Peyer's patch (tissue), 4 donors: ENCODE results near the gene CACNG1. TPM values are rescaled to one million over a fixed set of nuclear protein-coding genes. Genes with fewer than 3 reads are reported as not detected.

Experiments used
- DNase-seq, 3 donors: peaks; one replicate each; pipeline ENCODE4 v3.0.0-alpha.2; 2017 to 2019
- H3K27ac ChIP-seq, 4 donors: fragments of 200-600 bp; sonication (generic); one replicate each; pipeline ENCODE4 v1.5.1; 2016 to 2019
- H3K27me3 ChIP-seq, 2 donors: fragments of 200-600 bp; sonication (generic); one replicate each; pipeline ENCODE4 v1.5.1; 2019
- H3K36me3 ChIP-seq, 3 donors: fragments of 200-600 bp; sonication (generic); one replicate each; pipeline ENCODE4 v1.5.1; 2016 to 2019
- H3K4me1 ChIP-seq, 4 donors: fragments of 200-600 bp; sonication (generic); one replicate each; pipeline ENCODE4 v1.5.1; 2016 to 2019
- H3K4me3 ChIP-seq, 4 donors: fragments of 200-600 bp; sonication (generic); 1 replicate in 3 of 4; 2 replicates in 1 of 4; pipeline ENCODE4 v1.5.1; 2016 to 2019; ENCODE audit warnings: mild to moderate bottlenecking in 1 of 4
- H3K9me3 ChIP-seq, 4 donors: fragments of 200-600 bp; sonication (generic); one replicate each; pipeline ENCODE4 v1.5.1; 2016 to 2019; ENCODE audit warnings: mild to moderate bottlenecking in 1 of 4
- POLR2A ChIP-seq, 2 donors: fragments of 450-650 bp; IDR thresholded peaks; one replicate each; pipeline ENCODE4 v1.5.1; 2017; ENCODE audit warnings: antibody characterized with exemption in 2 of 2, mild to moderate bottlenecking in 2 of 2, moderate library complexity in 2 of 2
- total RNA-seq, 4 donors: library from RNA; depleted of rRNA; stranded (reverse); fragments of >200 nt; gene quantifications; one replicate each; pipeline ENCODE4 v1.1.0, GENCODE V29; 2016
- TF ChIP-seq, protein P1 (sequence below), 6 experiments: fragments of 450-650 bp in 4 of 6; fragments of 200-600 bp in 2 of 6; sonication (generic) in 1 of 6; IDR thresholded peaks; one replicate each; pipeline ENCODE4 v1.5.1; 2017 to 2019; ENCODE audit warnings: antibody characterized with exemption in 6 of 6, mild to moderate bottlenecking in 3 of 6, moderate library complexity in 1 of 6

The CACNG1 gene
- total RNA-seq, 4 donors from 2014 or later, result not detected

DNA sequence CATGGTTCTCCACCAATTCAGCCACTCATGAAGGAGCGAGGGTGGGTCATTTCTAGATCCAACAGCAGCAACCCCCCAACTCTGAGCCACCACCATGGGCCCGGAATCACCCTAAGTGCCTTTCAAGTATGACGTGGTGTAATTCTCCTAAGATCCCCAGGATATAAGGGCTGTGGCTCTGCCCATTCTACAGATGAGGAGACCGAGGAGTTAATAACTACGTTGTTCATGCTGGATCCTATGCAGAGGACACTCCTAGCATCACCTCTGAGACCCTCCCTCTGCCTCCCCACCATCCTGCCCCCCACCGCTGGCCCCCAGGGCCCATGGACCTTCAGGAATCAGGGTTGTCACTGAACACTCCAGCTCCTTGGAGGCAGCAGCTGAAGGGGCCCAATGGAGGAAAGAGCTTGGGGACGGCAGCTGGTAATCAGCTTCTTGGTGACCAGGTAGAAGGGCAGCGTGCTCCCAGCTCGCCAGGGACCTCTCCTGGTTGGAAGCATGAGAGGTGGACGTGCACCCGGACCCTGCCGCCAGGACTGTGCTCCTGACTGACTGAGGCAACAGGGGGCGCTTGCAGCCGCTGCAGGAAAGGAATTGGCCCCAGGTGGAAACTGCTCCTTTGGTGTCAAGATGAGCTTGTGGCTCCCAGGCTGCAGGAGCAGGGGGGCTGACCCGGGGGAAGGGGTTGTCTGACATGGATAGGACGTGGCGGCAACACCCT is 28.2 kb upstream of the CACNG1 start:
- Histone ChIP-seq H3K27ac (no peak overlapping the region), H3K4me3 (no peak overlapping the region), H3K36me3 (no peaks in the 10 kb centered on the region), H3K4me1 (no peaks in the 10 kb centered on the region), H3K9me3 (no peaks in the 10 kb centered on the region), H3K27me3 (no peaks in the 10 kb centered on the region)
- no peak for DNase-seq
- TF ChIP-seq POLR2A (IDR thresholded peaks at IDR 0.05), result no peak
- TF ChIP-seq, protein P1, sequence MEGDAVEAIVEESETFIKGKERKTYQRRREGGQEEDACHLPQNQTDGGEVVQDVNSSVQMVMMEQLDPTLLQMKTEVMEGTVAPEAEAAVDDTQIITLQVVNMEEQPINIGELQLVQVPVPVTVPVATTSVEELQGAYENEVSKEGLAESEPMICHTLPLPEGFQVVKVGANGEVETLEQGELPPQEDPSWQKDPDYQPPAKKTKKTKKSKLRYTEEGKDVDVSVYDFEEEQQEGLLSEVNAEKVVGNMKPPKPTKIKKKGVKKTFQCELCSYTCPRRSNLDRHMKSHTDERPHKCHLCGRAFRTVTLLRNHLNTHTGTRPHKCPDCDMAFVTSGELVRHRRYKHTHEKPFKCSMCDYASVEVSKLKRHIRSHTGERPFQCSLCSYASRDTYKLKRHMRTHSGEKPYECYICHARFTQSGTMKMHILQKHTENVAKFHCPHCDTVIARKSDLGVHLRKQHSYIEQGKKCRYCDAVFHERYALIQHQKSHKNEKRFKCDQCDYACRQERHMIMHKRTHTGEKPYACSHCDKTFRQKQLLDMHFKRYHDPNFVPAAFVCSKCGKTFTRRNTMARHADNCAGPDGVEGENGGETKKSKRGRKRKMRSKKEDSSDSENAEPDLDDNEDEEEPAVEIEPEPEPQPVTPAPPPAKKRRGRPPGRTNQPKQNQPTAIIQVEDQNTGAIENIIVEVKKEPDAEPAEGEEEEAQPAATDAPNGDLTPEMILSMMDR (IDR thresholded peaks at IDR 0.05), result no peak

DNA sequence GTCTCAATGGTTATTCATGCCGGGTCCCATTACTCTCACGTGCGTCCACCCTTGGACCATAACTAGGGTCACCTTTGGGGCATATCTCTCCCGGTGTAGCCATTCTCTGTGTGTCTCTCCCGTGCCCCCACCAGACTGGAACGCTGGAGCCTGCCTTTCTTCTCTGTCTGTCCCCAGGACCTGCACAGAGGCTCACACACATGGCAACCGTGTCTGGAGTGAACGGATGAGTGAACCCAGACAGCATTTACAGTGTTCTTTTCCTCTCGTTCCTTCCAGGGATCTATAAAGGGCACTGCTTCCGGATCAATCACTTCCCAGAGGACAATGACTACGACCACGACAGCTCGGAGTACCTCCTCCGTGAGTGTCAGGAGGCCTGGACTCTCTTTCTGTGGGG is 26.4 kb upstream of the CACNG1 start:
- Histone ChIP-seq H3K9me3 (no peaks in the 10 kb centered on the region), H3K4me3 (no peak overlapping the region), H3K4me1 (no peaks in the 10 kb centered on the region), H3K36me3 (no peaks in the 10 kb centered on the region), H3K27ac (no peak overlapping the region), H3K27me3 (no peaks in the 10 kb centered on the region)
- DNase-seq, result no peak
- TF ChIP-seq, protein P1 (IDR thresholded peaks at IDR 0.05), result no peak
- TF ChIP-seq POLR2A (IDR thresholded peaks at IDR 0.05), result no peak

DNA sequence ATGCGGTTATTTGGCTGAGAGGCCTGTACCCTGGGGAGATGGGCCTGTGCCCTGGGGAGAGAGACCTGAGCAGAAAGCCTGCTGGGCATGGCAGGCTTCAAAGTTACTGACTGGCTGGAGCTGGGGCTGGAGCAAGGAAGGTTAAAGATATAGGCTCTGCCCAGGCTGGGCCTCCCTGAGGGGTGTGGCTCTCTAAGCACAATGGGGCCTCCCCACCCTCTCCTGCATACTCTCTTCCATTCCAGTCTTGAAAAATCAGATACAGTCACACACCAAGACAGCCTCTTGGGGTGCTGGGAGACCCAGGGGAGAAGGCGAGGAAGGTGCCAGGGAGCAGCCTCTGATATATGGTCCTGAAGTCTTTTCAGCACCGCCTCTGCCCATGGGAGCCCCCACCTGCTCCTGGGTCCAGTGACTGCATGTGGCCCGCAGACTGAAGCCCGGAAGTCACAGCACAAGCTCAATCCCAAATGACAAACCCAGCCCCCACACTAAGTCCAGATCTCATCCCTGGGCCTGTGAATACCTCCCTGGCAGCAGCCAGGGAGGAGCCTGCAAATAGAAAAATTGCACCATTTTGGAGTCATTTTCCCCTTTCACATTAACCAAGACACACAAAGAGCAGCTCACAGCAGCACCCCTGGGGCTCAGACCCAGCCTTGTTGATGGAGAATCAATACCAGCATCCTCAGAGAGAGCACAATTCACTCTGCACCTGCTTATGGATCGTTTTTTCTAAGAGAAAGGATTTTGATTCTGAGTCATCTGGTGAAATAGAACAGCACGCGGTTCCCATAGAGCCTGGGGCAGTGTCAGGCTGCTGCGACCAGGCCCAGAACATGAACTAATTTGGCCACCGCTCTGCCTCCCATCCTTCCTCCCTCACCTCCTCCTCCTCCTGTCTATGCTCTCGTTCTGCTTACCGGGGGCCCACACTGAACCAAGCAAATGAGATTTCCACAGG is 25.6 kb upstream of the CACNG1 start:
- Histone ChIP-seq H3K9me3 (no peaks in the 10 kb centered on the region), H3K4me1 (no peaks in the 10 kb centered on the region), H3K4me3 (no peak overlapping the region), H3K36me3 (no peaks in the 10 kb centered on the region), H3K27ac (no peak overlapping the region), H3K27me3 (no peaks in the 10 kb centered on the region)
- DNase-seq, result no peak
- TF ChIP-seq, protein P1 (IDR thresholded peaks at IDR 0.05), result no peak
- TF ChIP-seq POLR2A (IDR thresholded peaks at IDR 0.05), result no peak

DNA sequence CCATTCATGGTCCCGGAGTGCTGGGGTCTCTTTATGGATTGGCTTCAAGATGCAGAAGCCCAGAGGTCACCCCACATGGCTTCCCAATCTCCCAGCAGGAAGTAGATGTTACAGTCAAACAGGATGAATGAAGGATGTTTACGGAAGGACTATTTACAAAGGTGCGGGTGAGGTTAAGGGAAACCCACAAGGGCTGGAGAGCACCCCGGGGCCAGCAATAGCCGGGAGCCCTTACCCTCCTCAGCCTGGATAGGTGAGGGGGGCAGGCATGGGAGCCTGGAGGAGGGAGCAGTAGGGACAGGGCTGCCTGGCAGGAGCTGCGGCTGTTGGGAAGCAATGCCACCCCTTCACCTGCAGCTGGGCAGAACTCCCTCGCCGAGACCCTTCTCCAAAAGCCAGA is 24.5 kb upstream of the CACNG1 start:
- H3K9me3 ChIP-seq, result no peaks in the 10 kb centered on the region
- no peaks in the 10 kb centered on the region for H3K27me3 ChIP-seq
- H3K27ac ChIP-seq, result no peak overlapping the region
- DNase-seq, result no peak
- no peaks in the 10 kb centered on the region for H3K36me3 ChIP-seq
- TF ChIP-seq POLR2A (IDR thresholded peaks at IDR 0.05), result no peak
- TF ChIP-seq, protein P1 (IDR thresholded peaks at IDR 0.05), result no peak
- H3K4me1 ChIP-seq, result no peaks in the 10 kb centered on the region
- H3K4me3 ChIP-seq, result no peak overlapping the region

DNA sequence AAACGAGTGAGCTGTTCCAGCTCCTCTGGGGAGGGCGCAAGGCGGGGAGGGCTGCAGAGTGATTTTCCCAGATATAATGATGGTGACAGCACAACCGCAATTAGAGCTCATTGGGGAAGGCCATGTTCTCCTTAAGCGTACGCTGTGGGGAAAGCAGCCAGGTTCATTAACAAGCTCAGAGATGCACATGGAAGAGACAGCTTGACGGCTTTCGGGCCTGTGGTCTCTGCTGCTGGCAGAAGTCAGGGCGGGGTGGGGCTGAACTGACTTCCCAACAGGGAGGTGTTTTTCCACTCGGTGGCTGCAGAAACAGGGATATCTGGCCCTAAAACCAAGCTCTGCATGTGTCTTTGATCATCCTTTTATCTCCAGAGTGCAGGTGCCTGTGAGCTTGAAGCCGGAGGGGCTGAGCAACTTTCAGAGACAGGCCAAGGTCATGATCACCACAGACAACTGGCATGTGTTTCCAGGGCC is 24.0 kb upstream of the CACNG1 start:
- no peak for DNase-seq
- H3K4me1 ChIP-seq, result peaks cover 0 to 2% (median 0%) of the 10 kb centered on the region in 4 donors
- H3K9me3 ChIP-seq, result no peaks in the 10 kb centered on the region

More for the DNA sequence above, 24.0 kb upstream of the CACNG1 start:
- no peaks in the 10 kb centered on the region for H3K36me3 ChIP-seq
- no peak overlapping the region for H3K4me3 ChIP-seq
- TF ChIP-seq POLR2A (IDR thresholded peaks at IDR 0.05), result no peak
- TF ChIP-seq, protein P1 (IDR thresholded peaks at IDR 0.05), result no peak
- H3K27me3 ChIP-seq, result no peaks in the 10 kb centered on the region
- H3K27ac ChIP-seq, result no peak overlapping the region
